ENCODE results near the gene G0S2.

- TF ChIP-seq POLR2A (IDR thresholded peaks at IDR 0.05) (no peak), EP300 (IDR thresholded peaks at IDR 0.05) (no peak), POLR2AphosphoS5 (IDR thresholded peaks at IDR 0.05) (no peak)
- TF ChIP-seq, protein P1, sequence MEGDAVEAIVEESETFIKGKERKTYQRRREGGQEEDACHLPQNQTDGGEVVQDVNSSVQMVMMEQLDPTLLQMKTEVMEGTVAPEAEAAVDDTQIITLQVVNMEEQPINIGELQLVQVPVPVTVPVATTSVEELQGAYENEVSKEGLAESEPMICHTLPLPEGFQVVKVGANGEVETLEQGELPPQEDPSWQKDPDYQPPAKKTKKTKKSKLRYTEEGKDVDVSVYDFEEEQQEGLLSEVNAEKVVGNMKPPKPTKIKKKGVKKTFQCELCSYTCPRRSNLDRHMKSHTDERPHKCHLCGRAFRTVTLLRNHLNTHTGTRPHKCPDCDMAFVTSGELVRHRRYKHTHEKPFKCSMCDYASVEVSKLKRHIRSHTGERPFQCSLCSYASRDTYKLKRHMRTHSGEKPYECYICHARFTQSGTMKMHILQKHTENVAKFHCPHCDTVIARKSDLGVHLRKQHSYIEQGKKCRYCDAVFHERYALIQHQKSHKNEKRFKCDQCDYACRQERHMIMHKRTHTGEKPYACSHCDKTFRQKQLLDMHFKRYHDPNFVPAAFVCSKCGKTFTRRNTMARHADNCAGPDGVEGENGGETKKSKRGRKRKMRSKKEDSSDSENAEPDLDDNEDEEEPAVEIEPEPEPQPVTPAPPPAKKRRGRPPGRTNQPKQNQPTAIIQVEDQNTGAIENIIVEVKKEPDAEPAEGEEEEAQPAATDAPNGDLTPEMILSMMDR (IDR thresholded peaks at IDR 0.05), result no peak
Measured at GRCh38 chr1:209645574-209646452, 29.4 kb upstream of the G0S2 start.

Measured in gastroesophageal sphincter (tissue), 3 donors.